GM21515 (cell line): ENCODE data around the gene GPR139.

Experiments
- ATAC-seq: cut with Tn5 transposase; IDR thresholded peaks from one replicate; pipeline ENCODE4 v1.9.1; 2021; ENCODE audit not compliant: unreplicated experiment

GPR139 gene

GRCh38 chr16:19991614-19992013 is 82.1 kb downstream of the GPR139 start:
- no peak for ATAC-seq

DNA sequence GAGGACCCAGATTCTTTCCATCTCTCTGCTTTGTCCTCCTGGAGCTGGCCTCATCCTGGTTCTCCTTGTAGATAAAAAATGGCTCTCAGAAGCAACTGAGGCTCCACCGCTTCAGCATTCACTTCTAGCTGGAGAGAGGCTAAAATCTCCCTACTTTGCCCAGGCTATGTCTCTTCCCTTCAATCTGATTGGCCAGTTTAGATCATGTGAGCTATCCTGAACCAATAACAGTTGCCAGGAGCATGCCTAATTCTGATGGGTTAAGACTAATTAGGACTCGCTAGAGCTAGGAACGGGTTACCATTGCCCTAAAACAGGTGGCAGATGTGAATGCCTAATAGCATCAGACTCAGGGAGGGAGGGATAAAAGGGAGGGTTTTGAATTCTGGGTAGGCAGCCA is 89.6 kb downstream of the GPR139 start:
- no peak for ATAC-seq
